K562 (cell line): ENCODE results near the gene RNPEP.

ENCODE experiments used
- CBX8 ChIP-seq: fragments of 200-600 bp; sonication (generic); IDR thresholded peaks from 2 replicates; pipeline ENCODE4 v1.6.1; 2012; ENCODE audit warnings: borderline replicate concordance, mixed run types, low read depth, mild to moderate bottlenecking, moderate library complexity, mixed read lengths, low read length, control low read depth, inconsistent platforms; ENCODE audit not compliant: poor library complexity, severe bottlenecking; ENCODE audit errors: extremely low read depth
- CTCF ChIP-seq, 3 experiments: IDR thresholded peaks in 2 of 3; conservative IDR thresholded peaks in 1 of 3; 2 replicates each; pipeline ENCODE4 v1.5.1; 2011 to 2012; ENCODE audit warnings: low read length in 3 of 3, mild to moderate bottlenecking in 3 of 3, control low read depth in 2 of 3, improper control_type of control experiment in 1 of 3, inconsistent platforms in 1 of 3, low read depth in 1 of 3, mixed read lengths in 1 of 3, moderate library complexity in 1 of 3; ENCODE audit not compliant: insufficient read depth in 2 of 3
- ESRRA ChIP-seq: fragments of 450-650 bp; IDR thresholded peaks from 2 replicates; pipeline ENCODE4 v1.6.1; 2014; ENCODE audit warnings: low read depth, mild to moderate bottlenecking, moderate library complexity, borderline replicate concordance
- FOXK2 ChIP-seq, 2 experiments: fragments of 450-650 bp; IDR thresholded peaks in 1 of 2; conservative IDR thresholded peaks in 1 of 2; 2 replicates each; pipeline ENCODE4 v1.6.1; 2016; ENCODE audit warnings: low read depth in 2 of 2, mild to moderate bottlenecking in 1 of 2
- GABPA ChIP-seq: fragments of 200-800 bp; sonication (Bioruptor generic); conservative IDR thresholded peaks from 2 replicates; pipeline ENCODE4 v1.6.1; 2016; ENCODE audit warnings: low read depth, missing genetic modification characterization, missing compliant biosample characterization
- HDAC2 ChIP-seq: fragments of 450-650 bp; IDR thresholded peaks from 2 replicates; pipeline ENCODE4 v1.6.1; 2016; ENCODE audit warnings: mild to moderate bottlenecking
- POLR2A ChIP-seq: fragments of 450-650 bp; conservative IDR thresholded peaks from 2 replicates; pipeline ENCODE4 v1.6.1; 2016
- PYGO2 ChIP-seq: fragments of 450-650 bp; IDR thresholded peaks from 2 replicates; pipeline ENCODE4 v1.6.1; 2016; ENCODE audit warnings: mild to moderate bottlenecking, missing genetic modification characterization, moderate library complexity, missing compliant biosample characterization
- RAD21 ChIP-seq, 2 experiments: fragments of 250-450 bp in 1 of 2; fragments of 450-650 bp in 1 of 2; sonication (Bioruptor Pico) in 1 of 2; formaldehyde crosslinking in 1 of 2; IDR thresholded peaks in 1 of 2; conservative IDR thresholded peaks in 1 of 2; 2 replicates each; pipeline versions ENCODE4 v1.4.0 to v1.8.0; 2020 to 2022; ENCODE audit warnings: mild to moderate bottlenecking in 2 of 2, moderate library complexity in 1 of 2
- RBM17 ChIP-seq: fragments of 200-400 bp; formaldehyde crosslinking; IDR thresholded peaks from 2 replicates; pipeline ENCODE4 v1.6.1; 2017; ENCODE audit warnings: low read depth, mild to moderate bottlenecking, low read length, borderline replicate concordance
- STAT5B ChIP-seq: fragments of 250-450 bp; sonication (Bioruptor Pico); IDR thresholded peaks from 2 replicates; pipeline ENCODE4 v1.8.0; 2021; ENCODE audit warnings: mild to moderate bottlenecking, inconsistent platforms
- TARDBP ChIP-seq: fragments of 450-650 bp; IDR thresholded peaks from 2 replicates; pipeline ENCODE4 v1.6.1; 2016
- ZBTB11 ChIP-seq, 3 experiments: fragments of 200-800 bp in 1 of 3; fragments of 250-450 bp in 1 of 3; fragments of 450-650 bp in 1 of 3; sonication (Bioruptor Pico) in 1 of 3; sonication (Bioruptor generic) in 1 of 3; formaldehyde crosslinking in 1 of 3; IDR thresholded peaks; 2 replicates each; pipeline versions ENCODE4 v1.6.1 to v1.8.0; 2016 to 2022; ENCODE audit warnings: mild to moderate bottlenecking in 2 of 3, missing genetic modification characterization in 2 of 3, missing compliant biosample characterization in 1 of 3, moderate library complexity in 1 of 3
- ZNF3 ChIP-seq: fragments of 250-450 bp; sonication (Bioruptor Pico); IDR thresholded peaks from 2 replicates; pipeline ENCODE4 v1.5.0; 2021; ENCODE audit warnings: mild to moderate bottlenecking, moderate library complexity

- TF ChIP-seq ESRRA: no peak
- TF ChIP-seq RAD21 (CRISPR knock-in tag; conservative IDR thresholded peaks at IDR 0.05 in 1 of 2, IDR thresholded peaks at IDR 0.05 in 1 of 2): no peak
- TF ChIP-seq POLR2A: no peak
- TF ChIP-seq FOXK2 (conservative IDR thresholded peaks at IDR 0.05 in 1 of 2, IDR thresholded peaks at IDR 0.05 in 1 of 2; ENCODE audit: low read depth in 2 of 2): no peak
- no peak for TF ChIP-seq RBM17
- TF ChIP-seq CBX8: no peak
- no peak for TF ChIP-seq STAT5B (CRISPR knock-in tag)
- no peak for TF ChIP-seq GABPA
- TF ChIP-seq PYGO2 (tag): no peak
- TF ChIP-seq ZNF3: no peak
- no peak for TF ChIP-seq HDAC2
- no peak for TF ChIP-seq CTCF (IDR thresholded peaks at IDR 0.05 in 2 of 3, conservative IDR thresholded peaks at IDR 0.05 in 1 of 3; ENCODE audit: insufficient read depth in 2 of 3, low read depth in 1 of 3, low read length in 3 of 3)
- no peak for TF ChIP-seq ZBTB11 (CRISPR knock-in tag; IDR thresholded peaks at IDR 0.05)
- TF ChIP-seq TARDBP: no peak
These were observed 66.7 kb downstream of the RNPEP start for GRCh38 chr1:202049129-202049528.
